GM19043 (cell line): ENCODE measurements around the gene ABCB1.

Experiments used
- ATAC-seq: cut with Tn5 transposase; IDR thresholded peaks from one replicate; pipeline ENCODE4 v1.9.1; 2021; ENCODE audit warnings: low read depth; ENCODE audit not compliant: unreplicated experiment

The ABCB1 gene

GRCh38 chr7:87517136-87517815 is 83.4 kb downstream of the ABCB1 start:
- ATAC-seq = no peak

- no peak for ATAC-seq
Observed at GRCh38 chr7:87513735-87514335, 86.8 kb downstream of the ABCB1 start.

- no peak for ATAC-seq
Observed at GRCh38 chr7:87512906-87513305, 87.8 kb downstream of the ABCB1 start.

GRCh38 chr7:87511510-87511909 is 89.2 kb downstream of the ABCB1 start:
- no peak for ATAC-seq

GRCh38 chr7:87510411-87510875 is 90.2 kb downstream of the ABCB1 start:
- no peak for ATAC-seq

GRCh38 chr7:87507446-87507845 is 93.2 kb downstream of the ABCB1 start:
- no peak for ATAC-seq

- ATAC-seq = no peak
Observed at GRCh38 chr7:87506246-87507180, 94.2 kb downstream of the ABCB1 start.

- no peak for ATAC-seq
Observed at GRCh38 chr7:87505557-87506245, 95.0 kb downstream of the ABCB1 start.

- ATAC-seq = no peak
Observed at GRCh38 chr7:87505122-87505521, 95.6 kb downstream of the ABCB1 start.

GRCh38 chr7:87499494-87499893 is 101.2 kb downstream of the ABCB1 start:
- ATAC-seq = no peak

- ATAC-seq = no peak
Observed at GRCh38 chr7:87498893-87499292, 101.8 kb downstream of the ABCB1 start.

- no peak for ATAC-seq
Observed at GRCh38 chr7:87497482-87497881, 103.2 kb downstream of the ABCB1 start.

GRCh38 chr7:87495366-87495765 is 105.3 kb downstream of the ABCB1 start:
- no peak for ATAC-seq

- ATAC-seq = no peak
Observed at GRCh38 chr7:87494454-87494853, 106.2 kb downstream of the ABCB1 start.

GRCh38 chr7:87483131-87483530 is 117.6 kb downstream of the ABCB1 start:
- ATAC-seq = no peak

GRCh38 chr7:87482115-87482514 is 118.6 kb downstream of the ABCB1 start:
- ATAC-seq = no peak

GRCh38 chr7:87480386-87480785 is 120.3 kb downstream of the ABCB1 start:
- no peak for ATAC-seq

- ATAC-seq = no peak
Observed at GRCh38 chr7:87479951-87480350, 120.7 kb downstream of the ABCB1 start.

GRCh38 chr7:87476179-87476557 is 124.5 kb downstream of the ABCB1 start:
- ATAC-seq = no peak

- ATAC-seq = peak; percentile 21
Observed at GRCh38 chr7:87475359-87476178, 125.1 kb downstream of the ABCB1 start, which contains the start of gene ABCB4. TSS of gene ABCB4 (minus strand) at chr7:87475680. CDS start at chr7:87475465, 215 bp downstream.
